ENCODE results near the gene PLCD4. TPM values are rescaled to one million over a fixed set of nuclear protein-coding genes. Genes with fewer than 3 reads are reported as not detected.

Gene PLCD4
- total RNA-seq, 1 experiment from 2014 or later = 5.6 TPM

GRCh38 chr2:218648787-218649100 is 41.0 kb downstream of the PLCD4 start:
- no TSS peak for BruUV-seq (replicated peaks)
- ATAC-seq (no peak), DNase-seq (no peak)
- ChIA-PET CTCF (no interaction called here), POLR2A (ENCODE audit: unreplicated experiment) (no interaction called here)
- H3K9ac ChIP-seq (ENCODE audit: low read length) = no peak overlapping the region
- no peaks in the 10 kb centered on the region for H3K9me2 ChIP-seq (replicated peaks; ENCODE audit: low read length)
- H3K4me1 ChIP-seq (ENCODE audit: insufficient read depth, low read length) = peaks cover 28% of the 10 kb centered on the region
- TF ChIP-seq EZH2 (IDR thresholded peaks at IDR 0.05; ENCODE audit: low read length, unreplicated experiment) = no peak
- TF ChIP-seq CTCF (conservative IDR thresholded peaks at IDR 0.05; ENCODE audit: low read depth, low read length) = peak; percentile 10; the same call in 1 of the 2 replicates
- no peak for TF ChIP-seq EZH2phosphoT487 (IDR thresholded peaks at IDR 0.05; ENCODE audit: borderline replicate concordance, low read length)
- H3K27ac ChIP-seq (ENCODE audit: low read length) = no peak overlapping the region
- H3K4me2 ChIP-seq (ENCODE audit: low read length) = no peak overlapping the region
- no peaks in the 10 kb centered on the region for H3F3A ChIP-seq (ENCODE audit: low read length, unreplicated experiment)
- H3K36me3 ChIP-seq (ENCODE audit: low read depth, low read length) = peaks cover 58% of the 10 kb centered on the region
- H3K27me3 ChIP-seq (ENCODE audit: low read length) = no peaks in the 10 kb centered on the region
- peaks cover 25% of the 10 kb centered on the region for H3K79me2 ChIP-seq (ENCODE audit: low read length)
- no peaks in the 10 kb centered on the region for H3K9me3 ChIP-seq (ENCODE audit: low read length)
- intact Hi-C loops (cut with micrococcal nuclease) = loop anchor here (1.0 to 5.0 kb wide), 3 partner anchors 66 to 242 kb away; partner anchors contain the start of genes CNOT9 and USP37
- H4K20me1 ChIP-seq (ENCODE audit: low read length) = no peaks in the 10 kb centered on the region
- H2AFZ ChIP-seq (ENCODE audit: low read length) = no peak overlapping the region
- H3K4me3 ChIP-seq (ENCODE audit: low read length) = no peak overlapping the region

- Histone ChIP-seq H3K9me3 (ENCODE audit: low read length) (no peaks in the 10 kb centered on the region), H3K4me3 (ENCODE audit: low read length) (no peak overlapping the region), H3K27ac (ENCODE audit: low read length) (no peak overlapping the region), H4K20me1 (ENCODE audit: low read length) (no peaks in the 10 kb centered on the region), H3K4me1 (ENCODE audit: insufficient read depth, low read length) (peaks cover 19% of the 10 kb centered on the region), H2AFZ (ENCODE audit: low read length) (no peak overlapping the region), H3K9ac (ENCODE audit: low read length) (no peak overlapping the region), H3F3A (ENCODE audit: low read length, unreplicated experiment) (no peaks in the 10 kb centered on the region), H3K4me2 (ENCODE audit: low read length) (no peak overlapping the region), H3K79me2 (ENCODE audit: low read length) (peaks cover 62% of the 10 kb centered on the region), H3K9me2 (replicated peaks; ENCODE audit: low read length) (no peaks in the 10 kb centered on the region), H3K27me3 (ENCODE audit: low read length) (no peaks in the 10 kb centered on the region), H3K36me3 (ENCODE audit: low read depth, low read length) (peaks cover 47% of the 10 kb centered on the region)
- ChIA-PET POLR2A (ENCODE audit: unreplicated experiment) (no interaction called here), CTCF (no interaction called here)
- TF ChIP-seq EZH2phosphoT487 (IDR thresholded peaks at IDR 0.05; ENCODE audit: borderline replicate concordance, low read length) (no peak), EZH2 (IDR thresholded peaks at IDR 0.05; ENCODE audit: low read length, unreplicated experiment) (no peak), CTCF (conservative IDR thresholded peaks at IDR 0.05; ENCODE audit: low read depth, low read length) (no peak)
- intact Hi-C loops (cut with micrococcal nuclease) = no loop called here
- BruUV-seq (replicated peaks) = no TSS peak
- DNase-seq = no peak
- no peak for ATAC-seq
Measured at GRCh38 chr2:218655751-218656150, 48.1 kb downstream of the PLCD4 start.

GRCh38 chr2:218658671-218659257 is 51.1 kb downstream of the PLCD4 start:
- ATAC-seq = peak; percentile 54

More at GRCh38 chr2:218658671-218659257, 51.1 kb downstream of the PLCD4 start:
- POLR2A ChIA-PET (ENCODE audit: unreplicated experiment) = interaction anchor here (0.5 to 1.4 kb wide), 3 partner anchors 12 to 214 kb away, joined by 5 to 36 read pairs (median 10); no protein-coding TSS in a partner anchor
- CTCF ChIA-PET = interaction anchor here (0.6 to 2.4 kb wide), 4 partner anchors 29 to 463 kb away, joined by 4 to 20 read pairs (median 6); partner anchors contain the start of gene TTLL4
- no peaks in the 10 kb centered on the region for H3K9me2 ChIP-seq (replicated peaks; ENCODE audit: low read length)
- TF ChIP-seq EZH2 (IDR thresholded peaks at IDR 0.05; ENCODE audit: low read length, unreplicated experiment) = no peak
- no peak for TF ChIP-seq EZH2phosphoT487 (IDR thresholded peaks at IDR 0.05; ENCODE audit: borderline replicate concordance, low read length)
- TF ChIP-seq CTCF (conservative IDR thresholded peaks at IDR 0.05; ENCODE audit: low read depth, low read length) = peak; percentile 69
- intact Hi-C loops (cut with micrococcal nuclease) = loop anchor here (1.0 to 2.0 kb wide), 4 partner anchors 14 to 189 kb away; partner anchors contain the start of genes RNF25, STK36 and TTLL4
- peak overlapping the region; percentile 97 for H2AFZ ChIP-seq (ENCODE audit: low read length)
- no peaks in the 10 kb centered on the region for H3K9me3 ChIP-seq (ENCODE audit: low read length)
- peaks cover 20% of the 10 kb centered on the region for H3K4me1 ChIP-seq (ENCODE audit: insufficient read depth, low read length)
- BruUV-seq (replicated peaks) = TSS peak; percentile 55
- peaks cover 48% of the 10 kb centered on the region for H3K36me3 ChIP-seq (ENCODE audit: low read depth, low read length)
- H3K9ac ChIP-seq (ENCODE audit: low read length) = peak overlapping the region; percentile 93
- peak overlapping the region; percentile 100 for H3K4me3 ChIP-seq (ENCODE audit: low read length)
- H3F3A ChIP-seq (ENCODE audit: low read length, unreplicated experiment) = no peaks in the 10 kb centered on the region
- peak; percentile 76 for DNase-seq
- peak overlapping the region; percentile 61 for H3K27ac ChIP-seq (ENCODE audit: low read length)
- no peaks in the 10 kb centered on the region for H3K27me3 ChIP-seq (ENCODE audit: low read length)
- H4K20me1 ChIP-seq (ENCODE audit: low read length) = no peaks in the 10 kb centered on the region
- H3K4me2 ChIP-seq (ENCODE audit: low read length) = peak overlapping the region; percentile 94
- peaks cover 64% of the 10 kb centered on the region for H3K79me2 ChIP-seq (ENCODE audit: low read length)

Measured in PC-3 (cell line).